Suprapubic skin (tissue), 4 donors: ENCODE data around the gene TNFRSF14.

Experiments
- CTCF ChIP-seq, 2 donors: fragments of 200-600 bp in 1 of 2; fragments of 450-650 bp in 1 of 2; sonication (generic) in 1 of 2; IDR thresholded peaks; one replicate each; pipeline ENCODE4 v1.5.1; 2016 to 2019; ENCODE audit warnings: antibody characterized with exemption in 2 of 2, mild to moderate bottlenecking in 1 of 2, moderate library complexity in 1 of 2
- EP300 ChIP-seq: sonication (generic); formaldehyde crosslinking; IDR thresholded peaks from one replicate; pipeline ENCODE4 v1.6.1; 2017; ENCODE audit warnings: antibody characterized with exemption
- POLR2A ChIP-seq, 2 donors: fragments of 450-650 bp; IDR thresholded peaks; one replicate each; pipeline ENCODE4 v1.6.1; 2017; ENCODE audit warnings: antibody characterized with exemption in 2 of 2, mild to moderate bottlenecking in 2 of 2, moderate library complexity in 2 of 2
- POLR2AphosphoS5 ChIP-seq, 3 donors: sonication (generic); formaldehyde crosslinking; IDR thresholded peaks; one replicate each; pipeline ENCODE4 v1.6.1; 2017; ENCODE audit warnings: antibody characterized with exemption in 3 of 3

DNA sequence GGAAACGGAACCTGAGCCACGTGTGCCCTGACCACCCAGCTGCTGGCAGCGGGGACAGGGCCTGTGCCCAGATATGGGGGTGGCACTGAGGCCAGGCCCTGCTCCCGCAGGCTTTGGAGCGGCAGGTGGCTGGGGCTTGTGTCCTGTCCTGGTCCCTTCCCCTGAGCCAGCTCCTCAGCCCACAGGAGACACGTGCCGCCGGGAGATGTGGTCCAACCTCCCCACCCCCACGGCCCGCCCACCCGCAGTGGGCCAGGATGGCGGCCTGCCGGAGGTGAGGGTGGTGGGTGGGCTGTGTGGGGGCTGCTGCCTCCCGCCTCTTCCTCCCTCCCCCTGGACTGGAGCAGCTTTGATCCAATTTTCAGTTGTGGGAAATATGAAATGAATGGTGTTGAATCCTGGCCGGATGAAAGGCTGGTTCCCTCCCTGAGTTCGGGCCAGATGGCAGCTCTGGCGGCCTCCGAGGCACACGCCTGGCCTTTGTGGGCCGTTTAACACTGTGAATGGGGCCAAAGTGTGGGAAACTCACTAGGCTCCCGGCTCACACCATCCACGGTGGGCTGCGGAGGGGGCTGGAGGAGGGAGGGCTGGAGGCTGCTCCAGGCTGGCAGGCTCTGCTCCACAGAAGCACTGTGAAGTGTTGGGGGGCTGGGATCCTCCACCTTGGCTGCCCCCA is 23.5 kb upstream of the TNFRSF14 start:
- TF ChIP-seq CTCF (IDR thresholded peaks at IDR 0.05), result no peak
- no peak for TF ChIP-seq POLR2A (IDR thresholded peaks at IDR 0.05)
- no peak for TF ChIP-seq POLR2AphosphoS5 (IDR thresholded peaks at IDR 0.05)
- TF ChIP-seq EP300, result no peak
